HL-60 (cell line): ENCODE data around the gene ARF1.

Experiments
- DNase-seq, 2 experiments: peaks; one replicate each; pipeline ENCODE4 v3.0.0-alpha.2; 2010 to 2020; ENCODE audit warnings: low read depth in 1 of 2, low spot score in 1 of 2
- H3K27ac ChIP-seq: fragments of 250-450 bp; sonication (Bioruptor Pico); replicated peaks from 2 replicates; pipeline ENCODE4 v1.5.1; 2020; ENCODE audit warnings: mild to moderate bottlenecking, moderate library complexity
- H3K27me3 ChIP-seq: fragments of 250-450 bp; sonication (Bioruptor Pico); 2 replicates; pipeline ENCODE4 v1.5.1; 2021; ENCODE audit warnings: mild to moderate bottlenecking, moderate library complexity; ENCODE audit not compliant: insufficient read depth, poor library complexity, severe bottlenecking
- H3K4me3 ChIP-seq: replicated peaks from 2 replicates; pipeline ENCODE4 v1.5.1; 2011; ENCODE audit warnings: mild to moderate bottlenecking, control low read depth, low read length; ENCODE audit not compliant: insufficient read depth
- CTCF ChIP-seq: IDR thresholded peaks from one replicate; pipeline ENCODE4 v1.5.1; 2011; ENCODE audit warnings: low read length, control low read depth, inconsistent platforms; ENCODE audit not compliant: insufficient read depth
- GABPA ChIP-seq: IDR thresholded peaks from 2 replicates; pipeline ENCODE4 v1.6.1; 2012; ENCODE audit warnings: low read depth
- POLR2AphosphoS5 ChIP-seq: IDR thresholded peaks from 2 replicates; pipeline ENCODE4 v1.6.1; 2012; ENCODE audit warnings: low read depth
- SPI1 ChIP-seq: IDR thresholded peaks from 2 replicates; pipeline ENCODE4 v1.6.1; 2012; ENCODE audit warnings: low read depth, mild to moderate bottlenecking, borderline replicate concordance
- long read RNA-seq: library from polyadenylated mRNA; unstranded; transcript quantifications from one replicate; pipeline ENCODE4 v2.0.0, GENCODE V29; 2020
- TF ChIP-seq, protein P1 (sequence below): IDR thresholded peaks from 2 replicates; pipeline ENCODE4 v1.6.1; 2012; ENCODE audit warnings: low read depth; ENCODE audit not compliant: insufficient replicate concordance

ARF1 gene
- long read RNA-seq, transcript ARF1-212 (5 exons, 675 nt): minor isoform, 9 of 3,836 reads
- long read RNA-seq, transcript ARF1-201 (5 exons, 1,888 nt): major isoform, 3,424 of 3,836 reads
- long read RNA-seq, transcript ARF1-206 (6 exons, 578 nt): minor isoform, 9 of 3,836 reads
- long read RNA-seq, transcript ARF1-213 (5 exons, 1,972 nt): minor isoform, 245 of 3,836 reads
- long read RNA-seq, partial matches to known transcripts: 97 of 3,836 reads
- long read RNA-seq, other reads (novel, unspliced or antisense): 46 of 3,836 reads

GRCh38 chr1:228082214-228082917, at the start of gene ARF1:
ARF1 (plus strand) TSS chr1:228082708; CDS start chr1:228097115, 14,407 bp downstream.
- peak within 1 kb of the TSS; percentile 76 for H3K4me3 ChIP-seq
- H3K27me3 ChIP-seq: no peaks in the 10 kb centered on the region
- DNase-seq: peak; percentile 86 to 91
- H3K27ac ChIP-seq: peak within 1 kb of the TSS; percentile 93
- no peak for TF ChIP-seq GABPA
- TF ChIP-seq SPI1: no peak
- no peak for TF ChIP-seq CTCF
- TF ChIP-seq, protein P1, sequence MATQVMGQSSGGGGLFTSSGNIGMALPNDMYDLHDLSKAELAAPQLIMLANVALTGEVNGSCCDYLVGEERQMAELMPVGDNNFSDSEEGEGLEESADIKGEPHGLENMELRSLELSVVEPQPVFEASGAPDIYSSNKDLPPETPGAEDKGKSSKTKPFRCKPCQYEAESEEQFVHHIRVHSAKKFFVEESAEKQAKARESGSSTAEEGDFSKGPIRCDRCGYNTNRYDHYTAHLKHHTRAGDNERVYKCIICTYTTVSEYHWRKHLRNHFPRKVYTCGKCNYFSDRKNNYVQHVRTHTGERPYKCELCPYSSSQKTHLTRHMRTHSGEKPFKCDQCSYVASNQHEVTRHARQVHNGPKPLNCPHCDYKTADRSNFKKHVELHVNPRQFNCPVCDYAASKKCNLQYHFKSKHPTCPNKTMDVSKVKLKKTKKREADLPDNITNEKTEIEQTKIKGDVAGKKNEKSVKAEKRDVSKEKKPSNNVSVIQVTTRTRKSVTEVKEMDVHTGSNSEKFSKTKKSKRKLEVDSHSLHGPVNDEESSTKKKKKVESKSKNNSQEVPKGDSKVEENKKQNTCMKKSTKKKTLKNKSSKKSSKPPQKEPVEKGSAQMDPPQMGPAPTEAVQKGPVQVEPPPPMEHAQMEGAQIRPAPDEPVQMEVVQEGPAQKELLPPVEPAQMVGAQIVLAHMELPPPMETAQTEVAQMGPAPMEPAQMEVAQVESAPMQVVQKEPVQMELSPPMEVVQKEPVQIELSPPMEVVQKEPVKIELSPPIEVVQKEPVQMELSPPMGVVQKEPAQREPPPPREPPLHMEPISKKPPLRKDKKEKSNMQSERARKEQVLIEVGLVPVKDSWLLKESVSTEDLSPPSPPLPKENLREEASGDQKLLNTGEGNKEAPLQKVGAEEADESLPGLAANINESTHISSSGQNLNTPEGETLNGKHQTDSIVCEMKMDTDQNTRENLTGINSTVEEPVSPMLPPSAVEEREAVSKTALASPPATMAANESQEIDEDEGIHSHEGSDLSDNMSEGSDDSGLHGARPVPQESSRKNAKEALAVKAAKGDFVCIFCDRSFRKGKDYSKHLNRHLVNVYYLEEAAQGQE: no peak
- peak; percentile 88 for TF ChIP-seq POLR2AphosphoS5

DNA sequence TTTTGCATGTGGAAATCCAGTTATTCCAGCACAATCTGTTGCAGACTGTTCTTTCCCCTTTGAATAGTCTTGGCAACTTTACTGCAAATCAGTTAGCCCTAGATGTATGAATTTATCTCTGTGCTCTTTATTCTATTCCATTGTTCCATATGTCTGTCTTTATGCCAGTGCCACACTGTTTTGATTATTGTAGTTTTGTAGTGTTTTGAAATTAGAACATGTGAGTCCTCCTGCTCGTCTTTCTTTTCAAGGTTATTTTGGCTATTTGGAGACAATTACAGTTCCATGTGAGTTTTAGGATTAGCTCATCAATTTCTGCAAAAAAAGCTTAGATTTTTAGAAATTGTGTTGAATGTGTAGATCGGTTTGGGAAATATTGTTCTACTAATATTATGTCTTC, 49.1 kb upstream of the ARF1 start:
- H3K27ac ChIP-seq: no peak overlapping the region
- DNase-seq: no peak
- H3K4me3 ChIP-seq: no peak overlapping the region
- peaks cover 10% of the 10 kb centered on the region for H3K27me3 ChIP-seq
- TF ChIP-seq, protein P1: no peak
- TF ChIP-seq SPI1 (no peak), POLR2AphosphoS5 (no peak), CTCF (no peak), GABPA (no peak)

DNA sequence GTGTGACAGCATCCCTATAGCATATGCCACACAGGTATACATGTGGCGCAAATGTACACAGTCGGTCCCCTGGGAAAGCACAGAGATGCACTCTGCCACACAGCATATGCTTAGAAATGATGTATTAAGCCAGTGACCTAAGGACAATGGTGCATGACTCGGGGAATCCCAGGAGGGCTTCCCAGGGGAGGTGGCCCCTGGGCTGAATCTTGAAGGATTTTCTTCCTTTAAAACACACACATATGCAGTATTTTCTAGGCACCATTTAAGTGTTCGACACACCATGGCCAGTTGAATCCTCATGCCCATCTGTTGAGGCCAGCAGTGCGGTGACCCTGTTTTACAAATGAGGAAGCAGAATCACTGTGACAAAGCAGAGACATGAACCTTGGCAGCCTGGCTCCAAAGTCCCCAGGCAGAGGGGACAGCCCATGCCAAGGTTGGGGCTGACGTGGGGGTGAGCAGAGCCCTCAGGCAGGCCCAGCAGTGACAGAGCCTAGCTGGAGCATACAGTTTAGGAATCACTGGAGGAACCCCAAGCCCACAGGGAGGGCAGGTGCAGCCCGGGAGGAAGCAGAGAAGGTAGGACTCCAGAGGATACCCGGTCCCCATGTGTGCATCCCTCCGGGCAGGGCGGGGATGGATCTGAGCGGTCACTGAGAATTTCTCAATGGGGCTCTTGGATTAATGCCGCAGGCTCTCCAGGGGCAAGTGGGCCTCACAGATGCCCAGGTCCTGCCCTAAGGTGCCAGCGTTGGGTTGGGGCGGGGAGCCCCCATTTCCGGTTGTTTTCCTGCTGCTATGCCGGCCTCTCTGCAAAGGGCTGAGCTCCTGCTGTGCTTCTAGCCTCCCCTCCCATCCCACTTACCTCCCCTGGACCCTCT, 47.3 kb upstream of the ARF1 start:
- Histone ChIP-seq H3K4me3 (no peak overlapping the region), H3K27ac (no peak overlapping the region), H3K27me3 (peaks cover 17% of the 10 kb centered on the region)
- no peak for DNase-seq
- TF ChIP-seq, protein P1: no peak
- TF ChIP-seq POLR2AphosphoS5 (no peak), CTCF (no peak), GABPA (no peak), SPI1 (no peak)
